K562 (cell line): ENCODE data around the gene DCAF17. TPM values are rescaled to one million over a fixed set of nuclear protein-coding genes. Genes with fewer than 3 reads are reported as not detected.

Experiments used
- ATAC-seq: fragments of 200-7000 bp; cut with Tn5 transposase; 3 replicates; pipeline ENCODE4 v1.9.1; 2020; ENCODE audit warnings: moderate library complexity
- BruUV-seq: library from RNA; stranded (reverse); fragments of 400-500 nt; replicated peaks from 2 replicates; lab custom pipeline; 2021; lab: Mats Ljungman, UMichigan
- CTCF ChIA-PET: fragments of 300-600 bp; formaldehyde crosslinking; extraction: SDS; loops from one replicate; lab custom pipeline; 2021; ENCODE audit warnings: low intra/inter-chr PET ratio; lab: Yijun Ruan, JAX
- POLR2A ChIA-PET: fragments of 300-600, 350-650 bp; sonication (Branson Sonifier 250); formaldehyde crosslinking; extraction: SDS; loops from one replicate; lab custom pipeline; 2021; ENCODE audit warnings: antibody characterized with exemption, inconsistent platforms; lab: Yijun Ruan, JAX
- DNase-seq, 4 experiments: peaks; one replicate each; pipeline versions ENCODE4 v3.0.0 to v3.0.0-alpha.2; 2011 to 2018; ENCODE audit warnings: low spot score in 3 of 4, mixed read lengths in 3 of 4; ENCODE audit errors: extremely low read depth in 1 of 4
- FAIRE-seq: peaks from 2 replicates; lab custom pipeline; 2011; peaks lifted over from hg19 to GRCh38; lab: Jason Lieb, UNC
- H2AFZ ChIP-seq: 2 replicates; pipeline ENCODE4 v1.6.0; 2011; ENCODE audit warnings: low read depth, low read length, control low read depth, inconsistent platforms
- H3K27ac ChIP-seq: fragments of 200-600 bp; 3 replicates; pipeline ENCODE4 v1.8.0; 2011; ENCODE audit warnings: low read depth, mild to moderate bottlenecking, control low read depth, inconsistent platforms, low read length, moderate library complexity, mixed read lengths; ENCODE audit errors: extremely low read depth
- H3K27me3 ChIP-seq, 2 experiments: fragments of 300-600 bp in 1 of 2; 2 replicates in 1 of 2; 3 replicates in 1 of 2; pipeline versions ENCODE4 v1.6.0 to v1.8.0; 2011; ENCODE audit warnings: inconsistent platforms in 2 of 2, low read length in 2 of 2, mild to moderate bottlenecking in 1 of 2, mixed read lengths in 1 of 2, moderate library complexity in 1 of 2; ENCODE audit not compliant: control insufficient read depth in 2 of 2, insufficient read depth in 2 of 2
- H3K36me3 ChIP-seq: fragments of 300-600 bp; 3 replicates; pipeline ENCODE4 v1.8.0; 2011; ENCODE audit warnings: mild to moderate bottlenecking, low read length, inconsistent platforms; ENCODE audit not compliant: control insufficient read depth, insufficient read depth
- H3K4me1 ChIP-seq, 2 experiments: fragments of 200-600 bp in 1 of 2; replicated peaks in 1 of 2; 2 replicates in 1 of 2; 3 replicates in 1 of 2; pipeline versions ENCODE4 v1.5.1 to v1.8.0; 2011; ENCODE audit warnings: inconsistent platforms in 2 of 2, low read length in 2 of 2, mild to moderate bottlenecking in 1 of 2, mixed read lengths in 1 of 2, moderate library complexity in 1 of 2; ENCODE audit not compliant: control insufficient read depth in 2 of 2, insufficient read depth in 2 of 2
- H3K4me2 ChIP-seq: 2 replicates; pipeline ENCODE4 v1.6.1; 2011; ENCODE audit warnings: low read length, control low read depth, inconsistent platforms, mixed read lengths; ENCODE audit not compliant: insufficient read depth
- H3K4me3 ChIP-seq: fragments of 200-600 bp; sonication (generic), shearing (Covaris generic); 2 replicates; pipeline ENCODE4 v1.5.1; 2016; ENCODE audit warnings: control low read depth, inconsistent platforms
- H3K79me2 ChIP-seq: fragments of 200-600 bp; 3 replicates; pipeline ENCODE4 v1.8.0; 2011; ENCODE audit warnings: low read length, inconsistent platforms; ENCODE audit not compliant: control insufficient read depth, insufficient read depth
- H3K9ac ChIP-seq, 2 experiments: 2 replicates each; pipeline versions ENCODE4 v1.6.0 to v1.6.1; 2011; ENCODE audit warnings: low read depth in 2 of 2, low read length in 2 of 2, control low read depth in 1 of 2, inconsistent platforms in 1 of 2, mild to moderate bottlenecking in 1 of 2, mixed read lengths in 1 of 2; ENCODE audit not compliant: insufficient read depth in 1 of 2
- H3K9me1 ChIP-seq: one replicate; pipeline ENCODE4 v1.6.0; 2011; ENCODE audit warnings: inconsistent platforms, mild to moderate bottlenecking, low read length, moderate library complexity; ENCODE audit not compliant: control insufficient read depth, insufficient read depth
- H3K9me3 ChIP-seq: replicated peaks from 2 replicates; pipeline ENCODE4 v1.5.1; 2011; ENCODE audit warnings: low read depth, low read length, inconsistent platforms; ENCODE audit not compliant: control insufficient read depth, insufficient read depth
- H4K20me1 ChIP-seq: replicated peaks from 2 replicates; pipeline ENCODE4 v1.6.1; 2011; ENCODE audit warnings: low read length, inconsistent platforms, mixed read lengths; ENCODE audit not compliant: control insufficient read depth, insufficient read depth
- CBFA2T2 ChIP-seq: fragments of 450-650 bp; conservative IDR thresholded peaks from 2 replicates; pipeline ENCODE4 v1.6.1; 2017; ENCODE audit warnings: mild to moderate bottlenecking
- NCOR1 ChIP-seq: fragments of 450-650 bp; IDR thresholded peaks from 2 replicates; pipeline ENCODE4 v1.6.1; 2016; ENCODE audit warnings: mild to moderate bottlenecking, moderate library complexity
- NFATC3 ChIP-seq: fragments of 450-650 bp; IDR thresholded peaks from 2 replicates; pipeline ENCODE4 v1.6.1; 2017; ENCODE audit warnings: mild to moderate bottlenecking
- OTX1 ChIP-seq: fragments of 450-650 bp; formaldehyde crosslinking; IDR thresholded peaks from 2 replicates; pipeline ENCODE4 v1.4.0; 2022; ENCODE audit warnings: mild to moderate bottlenecking
- SIN3A ChIP-seq, 2 experiments: fragments of 150-350 bp in 1 of 2; IDR thresholded peaks; 2 replicates each; pipeline ENCODE4 v1.6.1; 2011 to 2016; ENCODE audit warnings: borderline replicate concordance in 2 of 2, low read depth in 2 of 2, low read length in 2 of 2, mild to moderate bottlenecking in 2 of 2, moderate library complexity in 2 of 2; ENCODE audit not compliant: control insufficient read depth in 1 of 2
- SMARCA4 ChIP-seq: fragments of 450-650 bp; IDR thresholded peaks from 2 replicates; pipeline ENCODE4 v1.6.1; 2016
- TEAD4 ChIP-seq, 2 experiments: sonication (generic) in 1 of 2; formaldehyde crosslinking in 1 of 2; IDR thresholded peaks; 2 replicates each; pipeline versions ENCODE4 v1.6.1 to v1.8.0; 2012 to 2022; ENCODE audit warnings: borderline replicate concordance in 1 of 2, inconsistent platforms in 1 of 2, low read length in 1 of 2, mild to moderate bottlenecking in 1 of 2, missing genetic modification reagents in 1 of 2
- ZFP36 ChIP-seq: fragments of 150-350 bp; IDR thresholded peaks from 2 replicates; pipeline ENCODE4 v1.6.1; 2018; ENCODE audit warnings: low read length, low read depth; ENCODE audit not compliant: partially characterized antibody
- ZNF263 ChIP-seq: sonication (generic); formaldehyde crosslinking; IDR thresholded peaks from 2 replicates; pipeline ENCODE4 v1.8.0; 2022; ENCODE audit warnings: mild to moderate bottlenecking, missing genetic modification reagents, borderline replicate concordance
- WGBS: fragments of 100-300 bp; shearing (Covaris generic); methylation state at CpG from one replicate; pipeline ENCODE4 v1.1.6; 2016; ENCODE audit warnings: low coverage, mixed read lengths; ENCODE audit not compliant: insufficient coverage; ENCODE audit errors: missing lambda C conversion rate; 5-methylcytosine and 5-hydroxymethylcytosine counted together
- in situ Hi-C: fragments of 300-500 bp; cut with MboI; formaldehyde crosslinking; loops from 4 replicates; pipeline ENCODE4 v1.15.0; 2018; ENCODE audit warnings: inconsistent platforms, mixed read lengths
- intact Hi-C: fragments of 100-400 bp; cut with micrococcal nuclease; formaldehyde crosslinking; loops from 2 replicates; pipeline ENCODE4 v1.14.2; 2022
- polyA plus RNA-seq, 8 experiments: library from polyadenylated mRNA; depleted of rRNA in 4 of 8; stranded (reverse) in 5 of 8; unstranded in 3 of 8; fragments of >200 nt; fragmentation: Nextera tagmentation in 2 of 8; fragmentation: Illumina TruSeq in 1 of 8; extraction: Ambion mirVana in 2 of 8; extraction: Trizol in 1 of 8; gene quantifications; 2 replicates each; pipeline versions ENCODE4 v1.2.1 to v1.2.3, GENCODE V29; 2011 to 2014; ENCODE audit warnings: inconsistent platforms in 1 of 8, missing spikeins in 1 of 8
- total RNA-seq, 7 experiments: library from RNA; depleted of rRNA in 6 of 7; stranded (reverse); fragments of >200 nt in 6 of 7; fragmentation: Illumina TruSeq in 2 of 7; extraction: Trizol in 2 of 7; gene quantifications; 2 replicates each; pipeline versions ENCODE4 v1.2.1 to v1.2.3, GENCODE V29; 2011 to 2021; ENCODE audit warnings: low replicate concordance in 1 of 7

Gene DCAF17
- total and polyA plus RNA-seq, 9 of the 15 experiments (the other 6 are each of a cell fraction or from before 2014, with no cell fraction given) = 10.0 to 38.5 (median 27.1) TPM

DNA sequence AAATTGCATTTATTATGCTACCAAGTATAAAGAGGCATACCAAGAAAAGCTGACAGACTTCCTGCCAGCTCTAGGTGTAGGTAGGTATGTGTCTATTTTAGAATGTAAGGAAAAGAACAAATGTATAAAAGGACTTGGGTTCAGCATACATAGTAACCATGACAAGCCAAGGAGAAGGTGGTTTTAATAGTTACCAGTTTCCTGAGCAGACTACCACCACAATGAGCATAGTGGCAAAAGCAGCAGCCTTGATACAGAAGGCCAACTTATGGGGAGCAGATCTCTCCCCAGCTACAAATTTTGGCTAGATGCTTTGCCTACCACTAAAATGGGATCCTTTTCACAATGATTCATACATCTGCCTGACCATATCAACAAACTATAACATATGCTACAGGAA is 34.7 kb upstream of the DCAF17 start:
- H3K27me3 ChIP-seq = no peaks in the 10 kb centered on the region
- POLR2A ChIA-PET = interaction anchor here (0.7 to 1.0 kb wide), 2 partner anchors 10 to 750 kb away, joined by 3 to 5 read pairs; no protein-coding TSS in a partner anchor
- no TSS peak for BruUV-seq
- H3K9me3 ChIP-seq = 0 out of 2 replicates have a peak, but pooled peaks cover 3% of the 10 kb centered on the region
- no peak overlapping the region for H3K27ac ChIP-seq
- peaks cover 13% of the 10 kb centered on the region; the same call in 2 of the 3 replicates for H3K79me2 ChIP-seq
- no peak overlapping the region for H3K9ac ChIP-seq
- H4K20me1 ChIP-seq = no peaks in the 10 kb centered on the region
- no peak for ATAC-seq
- DNase-seq = no peak
- H3K9me1 ChIP-seq = no peaks in the 10 kb centered on the region
- CTCF ChIA-PET = no interaction called here
- no peak overlapping the region for H2AFZ ChIP-seq
- FAIRE-seq = no peak
- H3K4me1 ChIP-seq = no peaks in the 10 kb centered on the region
- in situ Hi-C loops (no loop called here), intact Hi-C loops (no loop called here)
- TF ChIP-seq TEAD4 (IDR thresholded peaks at IDR 0.05; ENCODE audit: low read length) = no peak
- no peak for TF ChIP-seq TEAD4 (CRISPR knock-in tag; IDR thresholded peaks at IDR 0.05; ENCODE audit: borderline replicate concordance)
- TF ChIP-seq NCOR1 = no peak
- no peak for TF ChIP-seq CBFA2T2
- no peak for TF ChIP-seq NFATC3
- H3K36me3 ChIP-seq = 0 out of 3 replicates have a peak, but pooled peaks cover 5% of the 10 kb centered on the region
- H3K4me2 ChIP-seq = no peak overlapping the region
- no peak overlapping the region for H3K4me3 ChIP-seq

DNA sequence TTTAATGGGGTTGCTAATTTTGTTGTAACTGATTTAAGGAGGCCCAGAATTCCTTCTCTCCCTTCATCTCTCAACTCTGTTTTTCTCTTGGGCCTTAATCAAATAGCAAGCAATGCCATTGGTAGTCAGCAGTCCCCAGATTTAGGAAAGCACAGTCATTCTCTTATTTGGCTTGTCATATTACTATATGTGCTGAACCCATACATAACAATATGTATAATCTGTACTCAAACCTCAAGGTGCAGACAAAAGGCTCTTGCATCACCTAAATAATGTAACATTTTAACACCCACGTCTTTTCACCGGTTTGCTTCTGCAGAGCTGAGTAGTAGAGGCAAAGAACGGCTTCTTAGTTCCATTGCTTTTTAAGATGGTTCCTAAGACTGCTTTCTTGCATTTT is 33.6 kb upstream of the DCAF17 start:
- no peak for FAIRE-seq
- 0 out of 3 replicates have a peak, but pooled peaks cover 5% of the 10 kb centered on the region for H3K36me3 ChIP-seq
- peaks cover 17% of the 10 kb centered on the region; the same call in 2 of the 3 replicates for H3K79me2 ChIP-seq
- H3K27ac ChIP-seq = no peak overlapping the region
- WGBS = 85% methylated on average over 3 of the region's 3 CpGs
- ChIA-PET POLR2A (interaction anchor here (0.6 to 0.9 kb wide), 2 partner anchors 10 to 708 kb away, joined by 3 read pairs; no protein-coding TSS in a partner anchor), CTCF (no interaction called here)
- no peak overlapping the region for H3K4me3 ChIP-seq
- no peaks in the 10 kb centered on the region for H3K27me3 ChIP-seq
- no peaks in the 10 kb centered on the region for H4K20me1 ChIP-seq
- H3K4me2 ChIP-seq = no peak overlapping the region
- H3K4me1 ChIP-seq = no peaks in the 10 kb centered on the region
- intact Hi-C loops (no loop called here), in situ Hi-C loops (no loop called here)
- H2AFZ ChIP-seq = no peak overlapping the region
- TF ChIP-seq SIN3A (IDR thresholded peaks at IDR 0.05; ENCODE audit: borderline replicate concordance in 2 of 2, control insufficient read depth in 1 of 2, low read depth in 2 of 2, low read length in 2 of 2) (no peak), SMARCA4 (no peak), OTX1 (CRISPR knock-in tag) (no peak), TEAD4 (IDR thresholded peaks at IDR 0.05; ENCODE audit: low read length) (no peak), TEAD4 (CRISPR knock-in tag; IDR thresholded peaks at IDR 0.05; ENCODE audit: borderline replicate concordance) (no peak), ZNF263 (CRISPR knock-in tag) (no peak), ZFP36 (no peak)
- 0 out of 2 replicates have a peak, but pooled peaks cover 3% of the 10 kb centered on the region for H3K9me3 ChIP-seq
- DNase-seq = no peak
- no peak for ATAC-seq
- H3K9ac ChIP-seq = no peak overlapping the region
- no TSS peak for BruUV-seq
- H3K9me1 ChIP-seq = no peaks in the 10 kb centered on the region
